ENCODE measurements around the gene TRABD2A. TPM values are rescaled to one million over a fixed set of nuclear protein-coding genes. Genes with fewer than 3 reads are reported as not detected.
A peak's percentile ranks its signal among the peaks of the same experiment; 100 is the strongest.

TRABD2A gene, protein sequence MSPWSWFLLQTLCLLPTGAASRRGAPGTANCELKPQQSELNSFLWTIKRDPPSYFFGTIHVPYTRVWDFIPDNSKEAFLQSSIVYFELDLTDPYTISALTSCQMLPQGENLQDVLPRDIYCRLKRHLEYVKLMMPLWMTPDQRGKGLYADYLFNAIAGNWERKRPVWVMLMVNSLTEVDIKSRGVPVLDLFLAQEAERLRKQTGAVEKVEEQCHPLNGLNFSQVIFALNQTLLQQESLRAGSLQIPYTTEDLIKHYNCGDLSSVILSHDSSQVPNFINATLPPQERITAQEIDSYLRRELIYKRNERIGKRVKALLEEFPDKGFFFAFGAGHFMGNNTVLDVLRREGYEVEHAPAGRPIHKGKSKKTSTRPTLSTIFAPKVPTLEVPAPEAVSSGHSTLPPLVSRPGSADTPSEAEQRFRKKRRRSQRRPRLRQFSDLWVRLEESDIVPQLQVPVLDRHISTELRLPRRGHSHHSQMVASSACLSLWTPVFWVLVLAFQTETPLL
- total RNA-seq (ENCODE audit: unreplicated experiment): not detected
- long read RNA-seq: 0 reads

DNA sequence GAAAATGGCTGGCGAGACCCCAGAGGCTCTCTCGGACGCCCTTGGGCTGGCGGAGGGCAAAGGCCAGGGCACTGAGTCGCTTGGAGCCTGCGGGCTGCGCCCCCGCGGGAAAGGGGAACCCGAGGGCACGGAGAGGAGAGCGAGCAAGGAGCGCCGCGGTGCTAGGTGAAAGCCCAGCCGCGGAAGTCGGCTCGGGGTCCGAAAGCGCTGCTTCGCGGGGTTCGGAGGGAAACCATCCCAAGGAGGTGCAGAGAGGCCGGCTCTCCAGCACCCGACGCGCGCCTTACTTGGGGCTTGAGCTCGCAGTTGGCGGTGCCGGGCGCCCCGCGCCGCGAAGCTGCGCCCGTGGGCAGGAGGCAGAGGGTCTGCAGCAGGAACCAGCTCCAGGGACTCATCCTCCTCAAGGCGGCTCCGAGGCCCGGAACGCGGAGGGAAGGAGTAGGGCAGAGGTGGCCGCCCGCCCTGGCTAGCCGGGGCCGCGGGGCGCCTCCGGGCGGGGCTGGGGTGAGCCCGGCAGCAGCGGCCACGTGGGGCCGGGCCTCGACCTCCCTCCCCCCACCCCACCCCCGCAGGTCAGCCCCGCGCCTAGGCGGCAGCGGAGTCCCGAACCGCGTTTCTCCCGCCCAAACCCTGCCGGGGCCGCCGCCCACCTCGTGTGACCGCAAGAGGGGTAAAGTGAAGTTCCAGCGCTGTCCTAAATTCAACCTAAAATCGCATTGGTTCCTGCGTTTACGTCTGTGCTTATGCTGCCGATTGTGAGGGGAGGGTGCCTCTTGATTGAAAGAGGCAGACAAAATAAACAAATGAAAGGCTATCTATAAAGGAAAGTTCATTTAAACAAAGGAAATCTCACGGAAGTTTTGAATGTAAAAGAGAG lies at the start of gene TRABD2A:
TSS of gene TRABD2A (minus strand) at position 440 of the 877 bp plus-strand sequence. CDS start at position 395, 45 bp downstream.
- Mint-ChIP-seq H3K36me3 (ENCODE audit: unreplicated experiment) (no peaks in the 10 kb centered on the region), H3K4me1 (ENCODE audit: low read depth, unreplicated experiment) (peaks cover 12% of the 10 kb centered on the region), H3K4me3 (ENCODE audit: unreplicated experiment) (peak within 1 kb of the TSS; percentile 91), H3K9me3 (ENCODE audit: unreplicated experiment) (peaks cover 1% of the 10 kb centered on the region), H3K27ac (ENCODE audit: unreplicated experiment) (peak within 1 kb of the TSS; percentile 10), H3K27me3 (ENCODE audit: unreplicated experiment) (peaks cover 20% of the 10 kb centered on the region)
- DNase-seq: peak; percentile 36
- TF ChIP-seq, protein P1, sequence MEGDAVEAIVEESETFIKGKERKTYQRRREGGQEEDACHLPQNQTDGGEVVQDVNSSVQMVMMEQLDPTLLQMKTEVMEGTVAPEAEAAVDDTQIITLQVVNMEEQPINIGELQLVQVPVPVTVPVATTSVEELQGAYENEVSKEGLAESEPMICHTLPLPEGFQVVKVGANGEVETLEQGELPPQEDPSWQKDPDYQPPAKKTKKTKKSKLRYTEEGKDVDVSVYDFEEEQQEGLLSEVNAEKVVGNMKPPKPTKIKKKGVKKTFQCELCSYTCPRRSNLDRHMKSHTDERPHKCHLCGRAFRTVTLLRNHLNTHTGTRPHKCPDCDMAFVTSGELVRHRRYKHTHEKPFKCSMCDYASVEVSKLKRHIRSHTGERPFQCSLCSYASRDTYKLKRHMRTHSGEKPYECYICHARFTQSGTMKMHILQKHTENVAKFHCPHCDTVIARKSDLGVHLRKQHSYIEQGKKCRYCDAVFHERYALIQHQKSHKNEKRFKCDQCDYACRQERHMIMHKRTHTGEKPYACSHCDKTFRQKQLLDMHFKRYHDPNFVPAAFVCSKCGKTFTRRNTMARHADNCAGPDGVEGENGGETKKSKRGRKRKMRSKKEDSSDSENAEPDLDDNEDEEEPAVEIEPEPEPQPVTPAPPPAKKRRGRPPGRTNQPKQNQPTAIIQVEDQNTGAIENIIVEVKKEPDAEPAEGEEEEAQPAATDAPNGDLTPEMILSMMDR (IDR thresholded peaks at IDR 0.05; ENCODE audit: partially characterized antibody, unreplicated experiment): no peak

DNA sequence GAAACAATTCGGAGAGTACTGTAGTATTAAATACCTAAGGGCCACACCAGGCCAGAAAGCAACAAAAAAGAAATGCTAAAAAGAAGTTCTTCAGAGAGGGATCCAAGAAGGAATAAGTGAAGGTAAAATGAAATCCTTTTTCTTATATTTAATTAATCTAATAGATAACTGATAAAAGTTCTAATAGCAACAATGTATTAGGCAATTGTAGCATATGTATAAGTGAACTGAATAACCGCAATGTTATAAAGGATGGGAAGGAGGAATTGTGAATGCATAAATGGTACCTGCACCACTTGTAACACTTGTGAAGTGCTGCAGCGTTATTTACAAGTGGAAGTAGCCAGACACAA lies 46.4 kb upstream of the TRABD2A start:
- DNase-seq: no peak
- Mint-ChIP-seq H3K4me1 (ENCODE audit: low read depth, unreplicated experiment) (peaks cover 10% of the 10 kb centered on the region), H3K4me3 (ENCODE audit: unreplicated experiment) (no peak overlapping the region), H3K27ac (ENCODE audit: unreplicated experiment) (no peak overlapping the region), H3K27me3 (ENCODE audit: unreplicated experiment) (peaks cover 4% of the 10 kb centered on the region), H3K36me3 (ENCODE audit: unreplicated experiment) (no peaks in the 10 kb centered on the region), H3K9me3 (ENCODE audit: unreplicated experiment) (peaks cover 7% of the 10 kb centered on the region)
- TF ChIP-seq, protein P1 (IDR thresholded peaks at IDR 0.05; ENCODE audit: partially characterized antibody, unreplicated experiment): peak; percentile 29

DNA sequence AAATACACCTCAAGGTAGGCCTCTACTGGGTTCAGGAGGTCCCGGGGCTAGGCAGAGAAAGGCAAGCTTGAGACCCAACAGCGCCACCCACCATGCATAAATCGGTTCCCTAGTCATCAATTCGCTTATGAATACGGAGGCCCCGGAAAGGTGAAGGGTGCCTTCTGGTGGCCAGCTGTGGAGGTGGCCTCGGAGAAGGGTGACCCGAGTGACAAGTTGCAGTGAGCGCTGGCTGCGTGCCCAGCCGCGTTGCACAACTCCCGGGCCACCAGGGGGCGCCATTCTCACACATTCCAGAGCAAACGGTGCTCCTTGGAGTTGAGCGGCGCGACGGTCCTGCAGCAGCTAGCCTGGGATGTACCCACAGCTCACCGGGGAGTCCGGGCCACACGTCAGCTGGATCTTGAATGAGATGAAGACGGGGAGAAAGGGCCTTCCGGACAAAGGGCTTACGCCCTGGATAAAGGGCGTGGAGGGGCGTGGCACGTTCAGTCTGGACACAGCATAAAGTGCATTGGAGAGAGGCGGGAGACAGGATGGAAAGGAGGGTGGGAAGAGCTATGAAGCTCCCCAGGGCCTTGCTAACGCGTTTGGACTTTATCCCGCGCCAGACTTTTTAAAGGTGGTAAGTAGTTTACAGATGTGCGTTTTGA lies 45.0 kb upstream of the TRABD2A start:
- peak overlapping the region; percentile 3 for H3K27ac Mint-ChIP-seq (ENCODE audit: unreplicated experiment)
- H3K27me3 Mint-ChIP-seq (ENCODE audit: unreplicated experiment): peaks cover 4% of the 10 kb centered on the region
- peak overlapping the region; percentile 95 for H3K4me3 Mint-ChIP-seq (ENCODE audit: unreplicated experiment)
- peak; percentile 96 for DNase-seq
- peaks cover 7% of the 10 kb centered on the region for H3K9me3 Mint-ChIP-seq (ENCODE audit: unreplicated experiment)
- H3K4me1 Mint-ChIP-seq (ENCODE audit: low read depth, unreplicated experiment): peaks cover 4% of the 10 kb centered on the region
- TF ChIP-seq, protein P1 (IDR thresholded peaks at IDR 0.05; ENCODE audit: partially characterized antibody, unreplicated experiment): peak; percentile 99
- H3K36me3 Mint-ChIP-seq (ENCODE audit: unreplicated experiment): no peaks in the 10 kb centered on the region

DNA sequence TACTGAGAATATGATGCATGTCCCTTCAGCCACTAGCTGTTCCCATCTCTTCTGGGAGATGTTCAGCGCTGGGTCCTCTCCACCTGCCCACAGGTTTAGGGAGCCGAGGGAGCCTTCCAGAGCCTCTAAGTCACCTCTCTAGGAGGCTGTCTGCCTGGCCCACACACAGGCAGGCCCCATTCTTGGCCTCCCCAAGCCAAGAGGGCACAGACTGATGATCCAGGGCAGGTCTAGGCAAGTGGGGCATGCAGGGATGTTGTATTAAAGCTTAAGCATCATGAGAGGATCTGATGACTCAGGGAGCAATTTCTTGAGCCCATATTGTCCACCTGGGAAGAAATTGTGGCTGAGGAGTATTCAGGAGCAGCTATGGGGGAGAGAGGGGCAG lies 44.4 kb upstream of the TRABD2A start:
- DNase-seq: no peak
- H3K9me3 Mint-ChIP-seq (ENCODE audit: unreplicated experiment): peaks cover 7% of the 10 kb centered on the region
- H3K27ac Mint-ChIP-seq (ENCODE audit: unreplicated experiment): no peak overlapping the region
- peaks cover 4% of the 10 kb centered on the region for H3K4me1 Mint-ChIP-seq (ENCODE audit: low read depth, unreplicated experiment)
- TF ChIP-seq, protein P1 (IDR thresholded peaks at IDR 0.05; ENCODE audit: partially characterized antibody, unreplicated experiment): no peak
- no peaks in the 10 kb centered on the region for H3K36me3 Mint-ChIP-seq (ENCODE audit: unreplicated experiment)
- peak overlapping the region; percentile 11 for H3K4me3 Mint-ChIP-seq (ENCODE audit: unreplicated experiment)
- H3K27me3 Mint-ChIP-seq (ENCODE audit: unreplicated experiment): peaks cover 4% of the 10 kb centered on the region
